GM21423 (cell line): Measurements from ENCODE around the gene PRR33.
"Not testable (repeated sequence)": the region's sequence is repeated elsewhere in the genome, so short reads cannot be mapped to it uniquely, and the experiment has no call there.

ENCODE experiments used
- ATAC-seq: cut with Tn5 transposase; IDR thresholded peaks from one replicate; pipeline ENCODE4 v1.9.1; 2021; ENCODE audit warnings: mild to moderate bottlenecking, moderate library complexity; ENCODE audit not compliant: unreplicated experiment

PRR33 gene

GRCh38 chr11:1877211-1878136, 14.2 kb downstream of the PRR33 start:
- no peak for ATAC-seq

DNA sequence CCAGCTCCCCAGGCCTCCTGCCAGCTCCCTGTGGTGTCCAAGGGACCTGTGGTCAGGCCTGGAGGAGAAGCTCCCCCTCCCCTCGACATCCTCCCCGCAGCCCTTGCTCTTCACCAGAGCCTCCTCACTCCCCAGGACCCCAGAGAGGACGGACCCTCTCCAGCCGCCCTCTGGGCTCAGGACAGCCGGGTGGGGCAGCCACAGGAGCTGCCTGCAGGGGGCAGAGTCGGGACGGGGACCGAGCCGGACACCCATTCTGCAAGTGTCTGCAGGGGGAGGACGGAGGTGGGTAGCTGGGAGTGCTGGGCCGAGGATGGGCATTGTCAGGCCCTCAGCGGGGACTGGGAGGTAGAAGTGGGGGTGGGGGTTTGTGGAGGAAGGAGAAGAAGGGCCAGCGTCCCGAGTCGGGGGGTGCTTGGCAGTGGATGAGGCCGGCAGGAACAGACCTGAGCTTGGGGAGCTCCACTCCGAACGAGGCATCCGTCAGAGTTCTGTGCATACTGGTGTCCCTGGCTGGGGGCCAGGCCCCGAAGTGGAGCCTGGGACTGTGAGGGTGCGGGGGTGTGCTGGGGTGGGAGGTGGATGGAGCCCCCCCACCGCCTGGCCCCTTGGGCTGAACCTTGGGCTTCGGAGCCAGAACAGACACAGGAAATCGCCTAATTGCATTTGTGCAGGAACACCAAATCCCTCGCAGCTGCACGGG, 15.2 kb downstream of the PRR33 start:
- ATAC-seq: no peak

GRCh38 chr11:1875851-1876301, 15.8 kb downstream of the PRR33 start:
- ATAC-seq: not testable (repeated sequence)

DNA sequence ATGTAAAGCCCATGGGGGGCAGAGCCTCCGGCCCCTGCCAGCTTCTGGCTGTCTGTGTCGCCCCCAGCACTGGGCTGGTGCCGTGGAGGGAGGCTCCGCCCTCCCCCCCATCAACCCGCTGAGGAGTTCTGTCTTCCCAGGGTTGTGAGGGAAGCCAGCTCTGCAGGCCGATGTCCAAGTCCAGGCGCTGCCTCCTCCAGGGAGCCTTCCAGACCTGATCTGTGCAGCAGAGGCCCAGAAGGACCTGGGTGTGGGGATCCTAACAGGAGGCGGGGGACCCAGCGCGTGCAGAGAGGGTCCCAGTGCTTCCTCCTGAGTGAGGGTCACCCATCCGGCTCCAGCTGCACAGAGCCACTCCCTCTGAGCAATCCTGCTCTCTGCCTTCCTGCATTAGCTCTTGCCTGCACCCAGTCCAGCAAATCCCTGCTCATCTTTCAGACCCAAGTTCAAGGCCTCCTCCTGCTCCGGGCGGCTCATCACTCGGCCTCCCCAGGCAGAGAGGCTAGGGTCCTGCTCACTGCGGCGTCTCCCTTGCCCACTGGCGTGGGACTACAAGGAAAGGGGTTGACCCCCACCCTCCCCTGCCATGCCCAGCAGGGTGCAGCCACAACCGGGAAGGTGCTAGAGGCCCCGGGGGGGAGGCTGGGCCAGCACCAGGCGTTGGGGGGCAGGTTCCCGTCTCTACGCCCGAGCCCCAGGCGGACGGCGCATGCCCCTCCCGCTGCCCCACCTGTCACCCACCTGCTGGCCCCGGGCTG, 16.4 kb downstream of the PRR33 start:
- no peak for ATAC-seq

DNA sequence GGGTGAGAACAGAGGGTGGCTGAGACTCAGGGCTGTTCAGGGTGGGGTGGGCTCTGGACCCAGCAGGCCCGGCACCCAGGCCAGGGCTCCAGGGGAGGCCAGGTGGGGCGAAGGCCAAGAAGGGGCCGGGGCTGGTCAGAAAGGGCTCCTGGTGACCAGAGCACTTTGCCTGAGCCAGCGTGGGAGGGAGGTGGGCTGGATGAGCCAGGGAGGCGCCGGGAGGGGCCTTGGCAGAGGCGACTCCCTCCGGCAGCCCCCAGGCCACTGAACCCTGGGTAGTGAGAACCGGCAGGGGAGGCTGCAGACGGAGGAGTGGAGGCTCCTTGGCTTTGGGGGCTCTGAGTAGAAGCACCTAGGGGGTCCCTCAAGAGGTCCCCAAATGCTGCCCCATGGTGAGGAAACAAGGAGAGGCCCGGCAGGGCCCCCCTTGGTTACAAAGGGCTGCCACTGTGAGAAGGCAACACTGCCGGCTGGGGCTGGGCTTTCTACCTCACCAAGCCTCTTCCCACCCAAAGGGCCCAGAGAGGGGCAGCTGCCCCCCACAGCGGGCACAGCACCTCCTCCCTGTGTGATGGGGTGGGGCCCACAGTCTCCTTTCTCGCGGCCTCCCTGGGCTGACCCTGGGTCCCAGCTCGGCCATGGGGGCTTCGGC, 17.1 kb downstream of the PRR33 start:
- ATAC-seq: not testable (repeated sequence)

DNA sequence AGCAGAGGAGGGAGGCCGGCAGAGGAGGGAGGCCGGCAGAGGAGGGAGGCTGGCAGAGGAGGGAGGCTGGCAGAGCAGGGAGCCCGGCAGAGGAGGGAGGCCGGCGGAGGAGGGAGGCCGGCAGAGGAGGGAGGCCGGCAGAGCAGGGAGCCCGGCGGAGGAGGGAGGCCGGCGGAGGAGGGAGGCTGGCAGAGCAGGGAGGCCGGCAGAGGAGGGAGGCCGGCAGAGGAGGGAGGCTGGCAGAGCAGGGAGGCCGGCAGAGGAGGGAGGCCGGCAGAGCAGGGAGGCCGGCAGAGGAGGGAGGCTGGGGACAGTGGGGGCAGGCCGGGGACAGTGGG, 17.9 kb downstream of the PRR33 start:
- not testable (repeated sequence) for ATAC-seq

DNA sequence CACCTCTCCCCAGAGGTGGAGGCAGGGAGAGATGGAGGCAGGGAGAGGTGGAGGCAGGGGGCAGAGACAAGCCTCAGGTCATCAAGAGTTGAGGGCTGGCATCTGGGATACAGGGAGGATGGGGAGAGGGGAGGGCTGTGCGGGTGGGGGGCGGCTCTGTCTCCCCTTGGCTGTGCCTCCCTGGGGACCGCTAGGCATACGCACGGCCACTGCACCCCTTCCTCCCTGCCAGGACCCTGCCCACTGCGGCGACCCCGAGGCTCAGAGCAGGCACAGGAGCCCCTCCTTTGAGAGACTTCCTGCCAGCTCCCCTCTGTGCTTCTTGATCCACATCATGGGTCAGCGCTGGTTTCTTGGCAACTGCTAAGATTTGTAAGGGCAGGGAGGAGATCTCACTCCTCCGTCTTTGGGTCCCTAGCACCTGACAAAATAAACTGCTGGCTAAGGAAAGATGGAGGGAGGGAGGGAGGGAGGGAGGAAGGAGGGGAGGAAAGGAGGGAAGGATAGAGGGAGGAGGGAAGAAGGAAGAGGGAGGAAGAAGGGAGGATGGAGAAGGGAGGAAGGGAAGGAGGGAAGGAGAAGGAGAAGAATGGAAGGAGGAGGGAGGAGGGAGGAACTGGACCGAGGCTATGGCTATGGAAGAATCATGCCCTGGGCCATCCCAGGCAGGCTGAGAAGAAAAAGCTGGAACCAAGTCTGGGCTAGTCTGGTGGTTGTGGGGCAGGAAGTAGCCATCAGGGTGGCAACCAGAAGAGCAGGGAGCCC, 18.5 kb downstream of the PRR33 start:
- no peak for ATAC-seq

- no peak for ATAC-seq
Measured at GRCh38 chr11:1872267-1872985, 19.3 kb downstream of the PRR33 start.

GRCh38 chr11:1871531-1871930, 20.2 kb downstream of the PRR33 start:
- no peak for ATAC-seq

DNA sequence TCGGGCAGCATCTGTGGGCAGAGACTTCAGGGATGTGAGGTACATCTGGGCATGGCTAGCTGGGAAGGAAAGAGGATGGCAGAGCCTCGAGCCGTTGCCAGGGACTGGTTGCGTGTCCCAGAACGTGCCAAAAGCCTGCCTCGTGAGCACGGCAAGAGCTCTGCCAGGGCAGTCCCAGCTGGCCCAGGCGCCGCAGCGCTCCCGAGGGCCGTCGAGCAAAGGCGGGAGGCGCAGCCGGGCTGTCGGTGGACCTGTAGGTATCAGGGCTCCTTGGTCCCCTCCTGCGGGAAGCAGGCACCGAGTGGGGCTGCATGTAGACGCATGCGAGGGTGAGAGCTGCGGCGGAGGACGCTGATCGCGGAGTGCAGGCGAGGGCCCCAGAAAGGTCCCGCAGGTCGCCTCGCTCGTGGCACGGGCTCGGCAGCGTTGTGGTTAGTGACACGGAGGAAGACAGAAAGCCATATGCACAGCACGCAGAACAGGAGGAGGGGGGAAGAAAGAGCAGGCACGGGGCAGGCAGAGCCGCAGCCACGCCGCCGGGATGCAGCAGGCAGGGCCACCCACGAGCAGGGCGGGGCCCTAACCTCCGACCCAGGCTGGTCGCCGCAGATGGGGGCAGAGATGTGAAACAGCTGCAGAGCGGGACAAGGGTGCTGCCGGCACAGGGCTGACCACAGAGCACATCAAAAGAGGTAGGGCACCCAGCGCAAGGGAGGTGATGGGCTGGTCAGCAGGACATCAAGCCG, 20.8 kb downstream of the PRR33 start:
- ATAC-seq: no peak

GRCh38 chr11:1870326-1870696, 21.4 kb downstream of the PRR33 start:
- ATAC-seq: no peak

DNA sequence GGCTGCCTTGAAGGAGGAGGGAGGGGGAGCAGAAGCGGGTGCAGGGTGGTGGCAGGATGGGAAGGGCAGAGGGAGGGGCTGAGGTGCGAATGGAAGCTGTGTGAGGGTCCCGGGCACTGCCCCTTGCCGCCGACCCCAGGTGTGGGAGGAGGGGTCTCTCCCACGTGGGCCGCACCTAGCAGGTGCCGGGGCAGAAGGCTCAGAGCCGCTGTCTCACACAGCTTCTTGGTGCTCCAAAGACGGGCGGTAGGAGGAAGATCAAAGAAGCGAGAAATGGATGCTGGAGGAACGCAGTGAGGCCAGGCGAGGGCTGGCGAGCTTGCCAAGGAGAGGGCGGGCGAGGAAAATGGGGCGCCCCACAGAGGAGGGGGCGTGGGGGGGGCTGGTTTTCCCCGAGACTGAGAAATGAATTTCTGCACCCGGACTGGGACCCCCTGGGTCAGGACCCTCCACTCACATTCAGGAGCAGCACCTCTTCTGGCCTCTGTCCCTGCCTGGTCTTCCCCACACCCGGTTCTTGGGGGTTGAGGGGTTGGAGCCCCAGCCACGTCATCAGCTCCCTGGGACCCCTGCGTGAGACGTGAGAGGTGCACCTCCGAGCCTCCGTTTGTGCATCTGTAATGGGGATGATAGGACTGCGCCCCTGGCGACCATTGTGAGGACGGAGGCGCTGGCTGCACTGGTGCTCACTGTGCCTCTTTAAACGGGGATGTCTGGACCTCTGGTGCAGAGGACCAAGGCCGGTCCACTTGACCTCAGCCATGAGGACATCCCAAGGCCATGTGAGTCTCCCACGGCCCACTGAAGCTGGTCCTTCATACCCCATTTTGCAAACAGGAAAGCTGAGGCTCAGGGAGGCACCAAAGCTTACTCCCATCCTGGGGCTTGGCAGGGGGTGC, 22.0 kb downstream of the PRR33 start:
- ATAC-seq: no peak

GRCh38 chr11:1868636-1869291, 22.9 kb downstream of the PRR33 start:
- ATAC-seq: no peak

DNA sequence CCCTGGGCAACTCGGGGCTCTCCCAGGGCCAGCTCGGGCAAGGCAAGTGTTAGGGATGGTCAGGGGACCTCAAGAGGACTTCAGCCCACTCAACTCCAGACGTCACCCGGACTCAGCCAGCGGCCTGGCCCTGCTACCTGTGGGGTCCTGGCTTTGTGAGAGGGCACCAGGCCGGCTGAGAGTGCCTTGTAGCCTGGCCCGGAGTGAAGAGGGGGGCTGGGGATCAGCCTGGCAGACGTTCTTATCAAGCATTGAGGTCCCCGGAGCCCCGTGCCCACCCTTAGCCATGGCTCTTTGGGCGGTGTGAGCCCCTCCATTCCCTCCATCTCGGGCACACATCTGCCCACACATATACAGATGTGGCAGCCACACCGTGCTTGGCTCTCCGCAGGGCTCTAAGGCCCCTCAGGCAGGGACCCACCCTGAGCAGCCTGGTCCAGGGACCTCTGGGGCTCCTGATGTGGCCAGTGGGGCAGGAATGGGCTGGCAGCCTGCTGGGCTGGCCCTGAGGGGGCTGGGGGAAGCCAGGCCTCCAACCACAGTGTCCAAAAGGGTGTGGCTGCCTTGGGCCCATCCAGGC, 23.5 kb downstream of the PRR33 start:
- no peak for ATAC-seq

DNA sequence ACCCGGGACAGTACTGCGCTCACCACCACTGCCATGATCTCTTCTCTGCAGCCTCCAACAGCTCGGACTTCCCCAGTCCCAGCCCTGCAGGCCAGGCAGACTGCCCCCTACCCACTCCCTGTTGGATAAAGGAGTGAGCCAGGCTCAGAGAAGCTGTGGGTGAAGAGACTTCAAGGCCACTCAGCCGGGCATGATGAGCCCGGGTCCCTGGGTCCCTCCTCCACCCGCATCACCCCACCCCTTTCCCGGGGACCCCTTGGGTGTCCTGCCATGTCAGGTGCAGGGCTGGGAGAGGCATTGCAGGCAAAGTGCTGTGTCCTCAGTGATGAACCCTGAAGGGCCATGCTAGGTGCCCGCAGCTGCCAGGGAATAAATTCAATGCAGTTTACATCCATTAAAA, 24.3 kb downstream of the PRR33 start:
- ATAC-seq: no peak

DNA sequence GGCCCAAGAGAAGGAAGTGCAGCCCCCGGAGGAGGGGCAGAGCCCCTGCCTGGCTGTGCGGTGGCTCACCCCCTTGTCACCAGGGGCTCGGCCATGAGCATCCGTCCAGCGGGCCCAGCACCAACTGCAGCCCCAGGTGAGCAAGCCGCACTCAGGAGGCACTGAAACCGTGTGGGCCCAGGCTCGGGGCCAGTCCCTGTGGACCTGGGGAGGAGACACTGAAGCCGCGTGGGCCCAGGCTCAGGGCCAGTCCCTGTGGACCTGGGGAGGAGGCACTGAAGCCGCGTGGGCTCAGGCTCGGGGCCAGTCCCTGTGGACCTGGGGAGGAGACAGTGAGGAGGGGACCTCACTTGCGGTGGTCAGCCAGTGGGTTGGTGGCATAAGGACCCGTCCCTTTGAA, 24.9 kb downstream of the PRR33 start:
- no peak for ATAC-seq

DNA sequence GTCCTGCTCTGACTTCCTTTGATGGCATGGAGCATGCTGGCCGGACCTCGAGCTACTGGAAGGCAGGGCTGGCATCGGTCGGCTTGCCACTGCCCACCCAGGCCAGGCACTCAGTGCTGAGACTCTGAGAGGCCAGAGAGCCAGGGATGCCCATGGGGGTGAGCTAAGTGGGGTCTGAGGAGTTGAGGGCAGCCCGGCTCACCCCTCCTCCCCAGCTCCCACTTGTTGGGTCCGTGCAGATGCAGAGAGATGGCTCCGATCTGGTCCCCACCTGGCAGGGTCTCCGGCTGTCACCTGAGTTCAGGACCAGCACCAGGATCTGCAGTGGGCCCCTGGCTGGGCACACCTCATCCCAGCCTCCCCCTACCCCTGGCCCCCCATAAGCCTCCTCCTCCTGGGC, 25.5 kb downstream of the PRR33 start:
- ATAC-seq: no peak
